HG02870 (cell line): ENCODE results near the gene MND1.
"Not testable (repeated sequence)": the region's sequence is repeated elsewhere in the genome, so short reads cannot be mapped to it uniquely, and the experiment has no call there.

ENCODE experiments used
- ATAC-seq: cut with Tn5 transposase; IDR thresholded peaks from one replicate; pipeline ENCODE4 v1.9.1; 2021; ENCODE audit warnings: mild to moderate bottlenecking, moderate library complexity; ENCODE audit not compliant: unreplicated experiment

MND1 gene

DNA sequence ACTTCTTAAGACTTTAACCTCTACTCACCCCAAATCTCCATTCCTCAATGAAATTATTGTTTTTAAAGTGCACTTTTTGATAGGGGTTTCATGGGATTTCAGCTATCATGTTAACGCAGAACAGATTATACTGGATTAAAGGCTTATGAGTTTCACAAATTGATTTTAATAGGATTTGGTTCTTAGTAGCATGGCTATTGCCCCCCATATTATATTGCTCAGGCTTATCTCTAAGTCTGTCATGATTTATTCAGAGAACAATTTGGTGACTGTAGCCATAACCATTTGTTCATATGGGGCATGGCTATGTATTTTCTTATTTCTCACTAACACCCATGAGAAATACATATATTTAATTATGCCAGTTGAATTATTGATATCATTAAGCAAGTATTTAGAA, 57.0 kb downstream of the MND1 start:
- ATAC-seq: no peak

DNA sequence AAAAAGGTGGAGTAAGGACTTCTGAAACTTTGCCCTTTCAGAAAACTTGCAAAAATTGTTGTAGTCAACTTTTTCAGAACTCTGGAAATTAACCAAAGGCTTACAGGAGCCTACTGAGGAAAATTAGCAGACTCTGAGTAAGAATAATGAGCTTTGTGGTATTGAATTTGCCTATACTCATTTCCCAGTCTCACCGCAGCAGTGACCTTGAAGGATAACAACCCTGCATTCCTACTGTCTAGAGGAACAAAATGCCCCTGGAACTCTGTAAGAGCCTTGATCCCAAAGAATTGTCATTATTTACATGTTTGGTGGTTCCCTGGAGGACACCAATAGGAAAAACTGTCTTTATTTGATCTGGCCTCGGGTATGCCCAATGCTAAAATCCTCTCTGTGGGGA, 57.9 kb downstream of the MND1 start:
- no peak for ATAC-seq

DNA sequence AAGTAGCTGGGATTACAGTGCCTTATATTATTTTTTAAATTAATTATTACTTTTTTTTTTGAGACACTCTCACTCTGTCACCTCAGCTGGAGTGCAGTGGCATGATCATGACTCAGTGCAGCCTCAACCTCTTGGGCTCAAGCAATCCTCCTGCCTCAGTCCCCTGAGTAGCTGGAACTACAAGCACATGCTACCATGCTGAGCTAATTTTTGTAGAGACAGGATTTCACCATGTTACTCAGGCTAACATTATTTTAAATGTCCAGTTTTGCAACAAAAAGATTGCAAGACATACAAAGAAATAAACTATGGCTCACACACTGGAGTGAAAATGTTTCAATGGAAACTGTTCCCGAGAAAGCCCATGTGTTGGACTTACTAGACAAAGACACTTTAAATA, 59.2 kb downstream of the MND1 start:
- no peak for ATAC-seq

GRCh38 chr4:153407906-153408305, 63.4 kb downstream of the MND1 start:
- ATAC-seq: no peak

GRCh38 chr4:153408932-153409331, 64.4 kb downstream of the MND1 start:
- ATAC-seq: no peak

DNA sequence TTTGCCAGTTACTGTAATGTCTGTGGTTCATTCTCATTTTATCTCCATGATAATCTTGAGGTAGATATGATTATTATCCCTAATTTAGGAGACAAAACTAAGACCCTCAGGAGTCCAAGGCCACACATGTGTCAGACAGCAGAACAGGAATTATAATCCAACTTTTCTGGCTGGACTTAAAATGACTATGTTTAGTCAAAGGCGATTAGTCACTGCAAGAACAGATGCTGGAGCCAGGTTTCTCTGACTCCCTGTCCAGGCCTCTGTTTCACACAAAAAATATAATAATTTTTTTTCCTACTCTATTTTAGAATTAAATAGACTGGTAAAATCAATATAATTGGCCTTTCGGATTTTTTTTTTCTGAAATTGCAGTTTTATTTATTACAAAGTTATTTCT, 64.9 kb downstream of the MND1 start:
- no peak for ATAC-seq

DNA sequence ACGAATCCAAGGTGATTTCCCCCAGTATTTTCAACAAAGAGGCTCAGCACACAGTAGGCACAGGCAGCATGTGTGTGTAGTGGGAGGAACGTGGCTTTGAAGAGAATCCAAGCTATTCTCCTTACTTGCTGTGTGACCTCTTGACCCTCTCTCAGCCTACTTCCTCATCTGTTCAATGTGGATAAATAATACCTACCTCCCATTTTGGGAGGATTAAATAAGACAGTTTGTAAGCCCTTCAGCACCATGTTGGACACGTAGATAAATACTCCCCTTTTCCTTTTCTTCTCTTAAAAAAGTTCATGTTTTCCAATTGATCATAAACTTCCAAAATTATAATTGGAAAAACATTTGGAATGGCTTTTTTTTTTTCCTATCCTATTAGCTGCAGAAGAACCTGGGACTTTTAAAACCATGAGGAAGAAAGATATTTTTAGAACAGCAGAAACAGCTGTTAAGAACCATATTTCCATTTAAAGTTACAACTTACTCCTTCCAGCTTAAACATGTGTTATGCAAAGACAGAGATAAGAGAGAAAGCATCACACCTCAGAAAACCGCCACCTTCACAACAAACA, 65.5 kb downstream of the MND1 start:
- no peak for ATAC-seq

GRCh38 chr4:153413842-153414241, 69.4 kb downstream of the MND1 start:
- ATAC-seq: no peak

DNA sequence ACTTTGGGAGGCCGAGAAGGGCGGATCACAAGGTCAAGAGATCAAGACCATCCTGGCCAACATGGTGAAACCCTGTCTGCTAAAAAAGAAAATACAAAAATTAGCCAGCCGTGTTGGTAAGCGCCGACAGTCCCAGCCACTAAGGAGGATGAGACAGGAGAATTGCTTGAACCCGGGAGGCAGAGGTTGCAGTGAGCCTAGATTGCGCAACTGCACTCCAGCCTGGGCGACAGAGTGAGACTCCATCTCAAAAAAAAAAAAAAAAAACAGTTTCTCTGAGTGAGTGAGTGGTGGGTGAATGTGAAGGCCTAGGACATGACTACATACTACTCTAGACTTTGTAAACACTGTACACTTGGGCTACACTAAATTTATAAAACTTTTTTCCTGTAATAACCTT, 72.0 kb downstream of the MND1 start:
- not testable (repeated sequence) for ATAC-seq

GRCh38 chr4:153418121-153418520, 73.6 kb downstream of the MND1 start:
- no peak for ATAC-seq

GRCh38 chr4:153418558-153418957, 74.1 kb downstream of the MND1 start:
- ATAC-seq: no peak

DNA sequence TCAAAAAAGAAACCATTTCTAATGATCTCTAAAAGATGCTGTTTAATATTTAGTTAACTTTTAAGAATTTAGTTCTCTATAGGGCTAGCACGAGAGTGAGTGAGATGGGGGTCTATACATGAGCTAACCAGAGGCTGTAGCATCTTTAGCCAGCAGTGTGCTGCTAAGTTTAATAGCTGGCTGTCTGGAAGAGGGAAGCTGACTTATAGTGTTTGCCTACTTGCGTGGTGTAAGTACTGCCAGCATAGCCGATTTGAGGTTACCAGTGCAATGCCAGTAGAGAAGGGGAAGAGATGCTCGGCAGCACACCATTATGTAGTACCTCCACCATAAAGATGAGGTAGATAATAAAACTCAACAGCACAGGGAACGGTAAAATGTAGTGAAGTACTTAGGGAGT, 74.5 kb downstream of the MND1 start:
- ATAC-seq: no peak

- no peak for ATAC-seq
These were observed 75.3 kb downstream of the MND1 start for GRCh38 chr4:153419673-153420278.

GRCh38 chr4:153420361-153420760, 75.9 kb downstream of the MND1 start:
- ATAC-seq: no peak

DNA sequence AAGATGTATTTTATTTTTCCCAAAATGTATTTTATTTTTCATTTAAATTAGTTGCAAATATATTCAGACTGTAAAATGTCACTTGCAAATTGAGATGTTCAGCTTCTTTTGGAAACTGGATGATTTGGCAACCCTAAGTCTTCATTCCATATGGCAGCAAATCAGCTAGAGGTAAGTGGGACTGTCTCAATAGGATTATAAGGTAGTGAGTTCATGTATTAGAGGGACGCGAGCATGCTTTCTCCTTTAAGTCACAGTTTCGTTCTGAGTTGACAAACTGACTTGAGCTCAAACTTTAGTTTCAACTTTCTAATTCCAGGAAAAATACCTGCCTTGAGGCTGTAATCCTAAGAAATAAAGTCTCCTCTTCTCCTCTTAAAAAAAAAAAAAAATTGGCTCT, 77.5 kb downstream of the MND1 start:
- ATAC-seq: peak; percentile 49

DNA sequence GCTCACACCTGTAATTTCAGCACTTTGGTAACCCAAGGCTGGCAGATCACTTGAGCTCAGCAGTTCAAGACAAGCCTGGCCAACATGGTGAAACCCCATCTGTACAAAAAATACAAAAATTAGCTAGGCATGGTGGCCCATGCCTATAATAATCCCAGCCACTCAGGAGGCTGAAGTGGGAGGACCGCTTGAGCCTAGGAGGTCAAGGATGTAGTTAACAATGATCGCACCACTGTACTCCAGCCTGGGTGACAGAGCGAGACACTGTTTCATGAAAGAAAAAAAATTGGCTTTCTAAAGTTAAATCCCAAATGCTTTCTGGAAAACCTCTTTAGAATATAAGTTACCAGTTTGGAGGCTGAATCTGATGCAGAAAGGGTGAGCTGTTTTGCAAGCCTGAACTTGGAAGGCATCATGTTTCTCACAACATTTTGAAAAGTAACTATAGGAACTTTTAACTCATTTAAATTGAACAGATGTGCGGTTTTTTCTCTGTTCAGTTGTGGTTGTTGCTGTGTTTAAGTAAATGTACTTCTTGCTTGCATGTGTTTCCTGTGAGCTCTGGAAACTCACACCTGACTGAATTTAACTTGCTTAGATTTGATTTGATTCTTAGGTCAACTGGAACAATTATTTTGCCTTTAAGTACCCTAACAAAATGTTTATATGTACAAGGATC, 81.9 kb downstream of the MND1 start:
- ATAC-seq: peak; percentile 71

- no peak for ATAC-seq
These were observed 83.0 kb downstream of the MND1 start for GRCh38 chr4:153427363-153428071.

- ATAC-seq: no peak
These were observed 84.5 kb downstream of the MND1 start for GRCh38 chr4:153428941-153429475.

- ATAC-seq: peak; percentile 89
These were observed 88.7 kb downstream of the MND1 start for GRCh38 chr4:153432965-153433753.

- peak; percentile 3 for ATAC-seq
These were observed 89.2 kb downstream of the MND1 start for GRCh38 chr4:153433754-153434105.

DNA sequence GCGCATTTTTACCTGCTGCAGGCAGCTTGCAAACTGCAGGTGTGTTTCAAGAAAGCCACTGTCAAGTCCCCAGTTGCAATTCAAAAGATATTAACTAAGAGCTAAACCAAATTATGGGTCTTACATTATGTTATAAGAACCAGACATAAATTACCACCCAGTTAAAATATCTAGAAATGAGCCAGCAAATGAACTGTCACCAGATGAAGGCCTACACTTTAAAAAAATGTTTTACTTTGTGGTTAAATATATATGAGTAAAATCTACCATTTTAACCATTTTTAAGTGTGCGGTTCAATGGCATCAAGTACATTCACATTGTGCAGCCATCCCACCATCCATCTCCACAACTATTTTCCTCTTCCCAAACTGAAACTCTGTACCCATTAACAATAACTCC, 89.7 kb downstream of the MND1 start:
- ATAC-seq: no peak
